PFSK-1 (cell line): ENCODE measurements around the gene ZMAT5.

Experiments
- FOXP2 ChIP-seq: optimal IDR thresholded peaks from 2 replicates; pipeline ENCODE3; 2011; ENCODE audit warnings: borderline replicate concordance, control low read depth, inconsistent platforms; ENCODE audit not compliant: insufficient read depth; ENCODE audit errors: extremely low read length, extremely low read depth
- POLR2AphosphoS5 ChIP-seq: IDR thresholded peaks from 2 replicates; pipeline ENCODE4 v1.6.1; 2012; ENCODE audit warnings: low read depth, mild to moderate bottlenecking, control low read depth, low read length, moderate library complexity
- SIN3A ChIP-seq: IDR thresholded peaks from 2 replicates; pipeline ENCODE4 v1.6.1; 2012; ENCODE audit warnings: mild to moderate bottlenecking, low read length, moderate library complexity, borderline replicate concordance; ENCODE audit not compliant: insufficient read depth
- TAF1 ChIP-seq: IDR thresholded peaks from 2 replicates; pipeline ENCODE4 v1.6.1; 2012; ENCODE audit warnings: low read length, control low read depth, borderline replicate concordance; ENCODE audit not compliant: insufficient read depth
- TF ChIP-seq, protein P1 (sequence below), 2 experiments: IDR thresholded peaks; 2 replicates each; pipeline versions ENCODE4 v1.6.1 to v1.8.0; 2011 to 2012; ENCODE audit warnings: low read depth in 2 of 2, low read length in 2 of 2, control low read depth in 1 of 2, inconsistent platforms in 1 of 2, mild to moderate bottlenecking in 1 of 2, moderate library complexity in 1 of 2; ENCODE audit not compliant: insufficient read depth in 1 of 2

Gene ZMAT5

DNA sequence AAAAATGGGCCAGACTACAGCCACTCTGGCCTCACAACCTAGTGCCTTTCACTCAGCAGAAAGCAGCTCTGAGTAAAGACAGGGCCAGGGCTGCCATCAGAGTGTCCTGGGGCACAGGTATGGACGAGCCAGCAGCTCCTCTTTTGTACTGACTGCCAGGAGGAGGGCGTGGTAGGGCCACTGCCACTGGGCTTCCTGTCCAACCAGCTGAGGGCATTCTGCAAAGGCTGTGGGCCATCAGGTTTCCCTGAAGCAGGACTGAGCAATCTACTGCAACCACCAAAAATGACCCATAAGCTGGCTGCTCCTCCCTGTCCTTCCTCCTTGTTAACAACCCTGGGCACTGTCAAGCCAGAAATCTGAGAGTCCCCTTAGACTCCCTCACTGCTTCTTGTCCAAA is 38.2 kb upstream of the ZMAT5 start:
- TF ChIP-seq TAF1 (no peak), FOXP2 (no peak), SIN3A (no peak), POLR2AphosphoS5 (no peak)
- TF ChIP-seq, protein P1, sequence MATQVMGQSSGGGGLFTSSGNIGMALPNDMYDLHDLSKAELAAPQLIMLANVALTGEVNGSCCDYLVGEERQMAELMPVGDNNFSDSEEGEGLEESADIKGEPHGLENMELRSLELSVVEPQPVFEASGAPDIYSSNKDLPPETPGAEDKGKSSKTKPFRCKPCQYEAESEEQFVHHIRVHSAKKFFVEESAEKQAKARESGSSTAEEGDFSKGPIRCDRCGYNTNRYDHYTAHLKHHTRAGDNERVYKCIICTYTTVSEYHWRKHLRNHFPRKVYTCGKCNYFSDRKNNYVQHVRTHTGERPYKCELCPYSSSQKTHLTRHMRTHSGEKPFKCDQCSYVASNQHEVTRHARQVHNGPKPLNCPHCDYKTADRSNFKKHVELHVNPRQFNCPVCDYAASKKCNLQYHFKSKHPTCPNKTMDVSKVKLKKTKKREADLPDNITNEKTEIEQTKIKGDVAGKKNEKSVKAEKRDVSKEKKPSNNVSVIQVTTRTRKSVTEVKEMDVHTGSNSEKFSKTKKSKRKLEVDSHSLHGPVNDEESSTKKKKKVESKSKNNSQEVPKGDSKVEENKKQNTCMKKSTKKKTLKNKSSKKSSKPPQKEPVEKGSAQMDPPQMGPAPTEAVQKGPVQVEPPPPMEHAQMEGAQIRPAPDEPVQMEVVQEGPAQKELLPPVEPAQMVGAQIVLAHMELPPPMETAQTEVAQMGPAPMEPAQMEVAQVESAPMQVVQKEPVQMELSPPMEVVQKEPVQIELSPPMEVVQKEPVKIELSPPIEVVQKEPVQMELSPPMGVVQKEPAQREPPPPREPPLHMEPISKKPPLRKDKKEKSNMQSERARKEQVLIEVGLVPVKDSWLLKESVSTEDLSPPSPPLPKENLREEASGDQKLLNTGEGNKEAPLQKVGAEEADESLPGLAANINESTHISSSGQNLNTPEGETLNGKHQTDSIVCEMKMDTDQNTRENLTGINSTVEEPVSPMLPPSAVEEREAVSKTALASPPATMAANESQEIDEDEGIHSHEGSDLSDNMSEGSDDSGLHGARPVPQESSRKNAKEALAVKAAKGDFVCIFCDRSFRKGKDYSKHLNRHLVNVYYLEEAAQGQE (IDR thresholded peaks at IDR 0.05; ENCODE audit: insufficient read depth in 1 of 2, low read depth in 2 of 2, low read length in 2 of 2): no peak

DNA sequence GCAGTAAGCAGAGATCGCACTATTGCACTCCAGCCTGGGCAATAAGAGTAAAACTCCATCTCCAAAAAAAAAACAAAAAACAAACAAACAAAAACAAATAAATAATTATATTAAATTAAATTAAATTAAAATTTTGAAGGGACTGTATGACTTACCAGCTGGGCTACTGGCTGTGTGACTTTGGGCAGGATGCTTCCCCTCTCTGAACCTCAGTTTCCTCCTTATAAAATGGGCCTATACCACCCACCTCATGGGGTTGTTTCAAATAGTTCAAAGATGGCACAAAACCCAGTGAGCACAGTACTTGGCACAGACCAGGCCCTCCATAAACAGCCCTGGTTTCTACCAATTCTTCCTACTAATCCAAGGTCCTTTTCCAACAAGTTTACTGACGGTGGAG is 36.4 kb upstream of the ZMAT5 start:
- TF ChIP-seq, protein P1 (IDR thresholded peaks at IDR 0.05; ENCODE audit: insufficient read depth in 1 of 2, low read depth in 2 of 2, low read length in 2 of 2): no peak
- no peak for TF ChIP-seq POLR2AphosphoS5
- TF ChIP-seq FOXP2: no peak
- no peak for TF ChIP-seq TAF1
- no peak for TF ChIP-seq SIN3A

DNA sequence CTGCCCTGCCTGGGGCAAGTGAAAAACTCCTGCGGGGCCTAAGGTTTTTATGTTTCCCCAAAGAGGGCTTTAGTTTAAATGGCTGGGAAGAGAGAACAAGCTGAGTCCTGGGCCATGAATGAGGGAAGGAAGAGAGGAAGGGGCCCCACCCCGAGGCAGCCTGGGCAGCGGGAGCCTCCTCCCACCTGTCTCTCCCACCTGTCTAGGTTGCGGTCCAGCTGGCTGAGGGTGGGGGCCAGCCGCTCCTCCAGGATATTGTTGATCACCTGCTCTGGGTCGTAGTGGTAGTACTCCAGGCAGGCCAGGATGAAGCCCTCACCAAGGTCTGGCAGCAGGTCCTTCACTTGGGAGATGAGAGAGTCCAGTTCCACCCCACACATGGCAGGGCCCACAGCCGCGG is 35.0 kb upstream of the ZMAT5 start:
- TF ChIP-seq FOXP2: no peak
- TF ChIP-seq TAF1: no peak
- TF ChIP-seq, protein P1 (IDR thresholded peaks at IDR 0.05; ENCODE audit: insufficient read depth in 1 of 2, low read depth in 2 of 2, low read length in 2 of 2): no peak
- TF ChIP-seq SIN3A: no peak
- TF ChIP-seq POLR2AphosphoS5: no peak

DNA sequence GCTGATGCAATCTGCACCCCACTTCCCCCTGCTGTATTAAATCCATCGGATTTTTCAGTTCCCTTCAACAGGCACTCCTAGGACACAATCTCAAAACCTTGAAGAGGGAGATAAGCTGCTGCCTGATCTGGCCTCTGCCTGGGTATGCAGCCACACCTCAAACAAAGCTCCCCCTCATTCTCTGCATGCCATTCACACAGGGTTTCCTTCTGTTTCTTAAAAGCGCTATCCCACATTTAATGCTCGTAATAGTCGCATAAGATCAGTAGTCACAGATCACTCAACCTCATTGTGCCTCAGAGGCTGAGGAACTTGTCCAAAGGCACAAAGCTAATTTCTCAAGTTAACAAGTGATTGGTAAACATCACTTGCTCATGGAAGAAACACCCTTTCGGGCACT is 34.3 kb upstream of the ZMAT5 start:
- TF ChIP-seq FOXP2: no peak
- TF ChIP-seq, protein P1 (IDR thresholded peaks at IDR 0.05; ENCODE audit: insufficient read depth in 1 of 2, low read depth in 2 of 2, low read length in 2 of 2): no peak
- TF ChIP-seq SIN3A: no peak
- no peak for TF ChIP-seq TAF1
- no peak for TF ChIP-seq POLR2AphosphoS5

DNA sequence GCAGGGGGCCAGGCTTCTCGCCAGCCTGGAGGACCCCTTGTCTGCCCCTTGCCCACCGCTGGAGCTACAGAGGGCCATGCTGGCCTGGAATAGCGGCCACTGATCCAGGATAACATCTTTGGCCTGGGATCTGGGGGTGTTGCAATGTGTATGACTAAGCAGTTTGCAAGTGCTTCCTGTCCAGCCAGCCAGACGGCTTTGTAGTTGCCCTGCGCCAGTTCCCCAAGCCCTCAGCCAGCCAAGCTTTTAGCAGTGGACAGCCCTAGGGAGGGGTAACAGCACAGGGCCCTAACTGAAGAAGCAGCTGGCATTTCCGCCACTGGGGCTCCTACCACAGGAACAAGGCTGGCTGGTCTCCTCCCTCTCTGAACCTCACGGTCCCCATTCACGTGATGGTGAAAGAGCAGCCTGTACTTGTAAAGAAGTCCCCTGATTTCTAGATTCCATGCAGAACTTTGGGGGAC is 32.4 kb upstream of the ZMAT5 start:
- TF ChIP-seq TAF1: peak; percentile 23; the same call in 1 of the 2 replicates
- no peak for TF ChIP-seq POLR2AphosphoS5
- no peak for TF ChIP-seq SIN3A
- no peak for TF ChIP-seq FOXP2
